ENCODE measurements around the gene TLE4. TPM values are rescaled to one million over a fixed set of nuclear protein-coding genes. Genes with fewer than 3 reads are reported as not detected.
A peak's percentile ranks its signal among the peaks of the same experiment; 100 is the strongest.

TLE4 gene
- total and polyA plus RNA-seq, 2 of the 4 experiments (the other 2 are of a cell fraction) = 68.0 to 78.1 TPM

DNA sequence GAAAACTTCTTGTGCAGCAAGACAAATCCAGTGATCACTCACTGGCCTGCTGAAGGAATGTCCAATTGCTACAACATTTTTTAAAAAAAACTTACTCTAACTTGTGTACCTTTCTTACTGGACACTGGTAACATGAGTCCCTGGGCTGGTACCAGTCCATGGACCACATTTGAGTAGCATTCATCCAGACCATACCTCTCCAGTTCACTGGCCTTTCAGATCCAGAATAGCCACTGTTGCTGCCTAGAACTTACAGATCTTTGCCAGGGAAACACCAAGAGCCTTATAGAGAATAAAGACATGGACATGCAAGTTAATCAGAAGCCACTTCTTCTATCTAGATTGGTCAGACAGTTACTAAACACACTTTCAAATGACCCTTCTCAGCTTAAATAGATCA, 185.3 kb downstream of the TLE4 start:
- Histone ChIP-seq H3K56ac (ENCODE audit: extremely low read depth, insufficient read depth, low read length) (no peak overlapping the region), H3K36me3 (ENCODE audit: control insufficient read depth, insufficient read depth, low read length) (no peaks in the 10 kb centered on the region), H2BK20ac (ENCODE audit: low read depth, low read length) (no peak overlapping the region), H4K8ac (ENCODE audit: low read depth in 2 of 2, low read length in 2 of 2) (no peak overlapping the region), H2AK9ac (replicated peaks; ENCODE audit: low read depth, low read length, poor library complexity) (no peak overlapping the region), H3K9me3 (ENCODE audit: control insufficient read depth, insufficient read depth, low read length) (no peaks in the 10 kb centered on the region), H4K5ac (ENCODE audit: low read depth, low read length) (no peak overlapping the region), H2BK15ac (ENCODE audit: low read depth, low read length) (no peak overlapping the region), H4K91ac (ENCODE audit: insufficient read depth, low read depth, low read length) (no peak overlapping the region), H3K4me1 (ENCODE audit: control insufficient read depth, insufficient read depth, low read length) (peaks cover 5% of the 10 kb centered on the region; the same call in 1 of the 2 replicates), H3K23ac (ENCODE audit: low read depth, low read length) (no peak overlapping the region), H3K27ac (ENCODE audit: insufficient read depth, low read length) (peak overlapping the region; percentile 15; the same call in 1 of the 2 replicates), H3K14ac (replicated peaks; ENCODE audit: low read depth, low read length) (no peak overlapping the region), H3K4me2 (ENCODE audit: low read depth, low read length) (no peak overlapping the region), H2BK5ac (ENCODE audit: low read depth, low read length, poor library complexity, severe bottlenecking) (no peak overlapping the region), H2BK120ac (ENCODE audit: low read depth, low read length) (no peak overlapping the region), H2AK5ac (ENCODE audit: low read depth, low read length) (no peak overlapping the region), H3K18ac (ENCODE audit: low read depth, low read length) (no peak overlapping the region), H3K9ac (ENCODE audit: low read depth, low read length) (no peak overlapping the region), H2AFZ (replicated peaks; ENCODE audit: low read length, poor library complexity) (no peak overlapping the region), H3K4ac (ENCODE audit: low read depth, low read length) (no peak overlapping the region), H3K9me1 (ENCODE audit: insufficient read depth, low read length) (no peaks in the 10 kb centered on the region), H3K4me3 (ENCODE audit: insufficient read depth, low read depth, low read length) (no peak overlapping the region), H3K27me3 (ENCODE audit: control insufficient read depth, insufficient read depth, low read length) (no peaks in the 10 kb centered on the region), H3K79me1 (ENCODE audit: low read depth in 1 of 2, low read length in 2 of 2) (no peaks in the 10 kb centered on the region), H4K20me1 (ENCODE audit: insufficient read depth, low read length) (no peaks in the 10 kb centered on the region)
- CTCF ChIA-PET = no interaction called here
- TF ChIP-seq POLR2A (IDR thresholded peaks at IDR 0.05; ENCODE audit: low read depth, low read length) (no peak), RFX5 (IDR thresholded peaks at IDR 0.05; ENCODE audit: low read depth, low read length) (no peak), BHLHE40 (IDR thresholded peaks at IDR 0.05; ENCODE audit: low read depth, low read length) (no peak), MAFK (IDR thresholded peaks at IDR 0.05; ENCODE audit: low read depth, low read length) (no peak)
- TF ChIP-seq, protein P1, sequence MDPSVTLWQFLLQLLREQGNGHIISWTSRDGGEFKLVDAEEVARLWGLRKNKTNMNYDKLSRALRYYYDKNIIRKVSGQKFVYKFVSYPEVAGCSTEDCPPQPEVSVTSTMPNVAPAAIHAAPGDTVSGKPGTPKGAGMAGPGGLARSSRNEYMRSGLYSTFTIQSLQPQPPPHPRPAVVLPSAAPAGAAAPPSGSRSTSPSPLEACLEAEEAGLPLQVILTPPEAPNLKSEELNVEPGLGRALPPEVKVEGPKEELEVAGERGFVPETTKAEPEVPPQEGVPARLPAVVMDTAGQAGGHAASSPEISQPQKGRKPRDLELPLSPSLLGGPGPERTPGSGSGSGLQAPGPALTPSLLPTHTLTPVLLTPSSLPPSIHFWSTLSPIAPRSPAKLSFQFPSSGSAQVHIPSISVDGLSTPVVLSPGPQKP (IDR thresholded peaks at IDR 0.05; ENCODE audit: borderline replicate concordance, low read depth, low read length) = no peak
- dilution Hi-C loops (cut with HindIII; ENCODE audit: low sequenced_read_pairs, unreplicated experiment) (no loop called here), in situ Hi-C loops (cut with MboI; ENCODE audit: low sequenced_read_pairs) (no loop called here), intact Hi-C loops (cut with micrococcal nuclease) (no loop called here)
- POLR2A ChIA-PET (ENCODE audit: unreplicated experiment) = no interaction called here
- BruUV-seq (replicated peaks) = no TSS peak
- DNase-seq (no peak), ATAC-seq (ENCODE audit: low read depth) (peak; percentile 66)

All from IMR-90 (cell line).